Measurements from ENCODE around the gene LENEP.

Gene LENEP

DNA sequence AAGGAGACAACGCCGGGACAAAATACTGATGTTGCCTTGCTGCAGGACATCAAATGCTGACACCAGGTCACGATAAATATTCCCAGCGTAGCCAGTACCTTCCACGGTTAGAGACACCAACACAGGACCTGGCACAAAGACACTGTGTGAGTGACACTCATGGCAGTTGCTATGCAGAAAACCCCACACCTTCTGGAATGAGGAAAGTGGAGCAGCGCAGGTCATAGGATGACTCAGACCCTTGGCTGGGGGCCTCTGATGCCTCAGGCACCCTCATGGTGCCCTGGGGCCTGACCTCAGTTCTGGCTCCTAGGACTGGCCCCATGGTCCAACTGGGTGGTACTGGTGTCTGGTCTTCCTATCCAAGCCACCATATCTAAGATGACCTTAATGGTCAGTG is 33.2 kb downstream of the LENEP start:
- no peak for DNase-seq (ENCODE audit: low read depth in 2 of 2)

DNA sequence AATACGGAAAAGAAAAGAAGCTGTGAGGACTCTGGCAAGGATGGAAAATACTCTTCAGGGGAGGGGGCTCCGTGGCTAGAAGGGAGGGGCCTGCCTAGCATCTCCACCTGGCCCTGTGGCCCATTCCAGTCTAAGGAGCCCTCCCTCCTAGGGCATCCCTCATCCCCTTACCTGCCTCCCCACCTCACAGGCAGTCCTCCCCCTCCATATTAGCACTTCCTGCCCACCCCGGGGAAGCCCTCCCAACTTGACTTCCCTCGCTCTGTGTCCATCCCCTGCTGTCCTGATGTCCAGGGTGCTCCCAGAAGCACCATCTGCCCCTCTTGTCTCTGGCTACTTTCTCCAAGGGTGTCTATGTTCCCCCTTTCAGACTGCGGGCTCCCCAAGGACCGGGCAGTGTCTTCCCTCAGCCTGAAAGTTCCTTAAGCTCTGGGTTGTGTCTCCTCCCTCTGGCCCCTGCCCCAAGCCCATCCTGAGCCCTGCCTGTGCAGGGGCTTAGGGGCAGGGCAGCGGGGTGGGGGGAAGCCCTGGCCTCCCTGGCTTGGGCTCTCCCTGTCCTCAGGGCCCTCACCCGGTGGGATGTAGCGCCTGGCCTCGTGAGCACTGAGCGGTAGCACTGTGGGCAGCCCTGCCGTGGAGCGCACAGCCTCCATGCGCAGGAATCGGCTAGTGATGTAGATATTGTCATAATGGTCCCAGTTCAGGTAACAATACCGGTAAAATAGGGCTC is 36.3 kb downstream of the LENEP start:
- DNase-seq (ENCODE audit: low read depth in 2 of 2), result no peak

DNA sequence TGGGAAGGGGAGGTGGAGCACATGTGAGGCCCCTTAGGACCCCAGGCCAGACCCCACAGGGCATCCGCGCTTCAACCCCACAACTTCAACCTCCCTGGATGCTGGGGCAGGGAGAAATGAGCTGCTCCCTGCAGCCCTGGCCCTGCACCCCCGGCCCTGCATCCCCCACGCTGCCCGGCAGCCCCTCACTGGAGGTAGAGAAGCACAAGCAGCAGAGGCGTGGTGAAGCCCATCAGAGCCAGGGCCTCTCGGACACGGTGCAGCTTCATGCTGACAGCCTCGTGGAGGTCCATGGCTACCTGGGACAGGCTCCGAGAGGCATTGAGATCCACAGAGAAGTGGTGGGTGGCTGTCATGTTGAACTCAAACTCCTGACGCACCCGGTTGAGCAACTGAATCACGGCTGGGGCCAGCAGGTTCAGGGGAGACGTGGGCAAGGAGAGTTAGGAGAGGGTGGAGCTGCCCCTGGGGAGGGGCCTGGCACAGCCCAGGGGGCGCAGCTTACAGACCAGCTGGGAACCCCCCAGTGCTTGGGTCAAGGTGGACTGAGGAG is 36.9 kb downstream of the LENEP start:
- no peak for DNase-seq (ENCODE audit: low read depth in 2 of 2)

DNA sequence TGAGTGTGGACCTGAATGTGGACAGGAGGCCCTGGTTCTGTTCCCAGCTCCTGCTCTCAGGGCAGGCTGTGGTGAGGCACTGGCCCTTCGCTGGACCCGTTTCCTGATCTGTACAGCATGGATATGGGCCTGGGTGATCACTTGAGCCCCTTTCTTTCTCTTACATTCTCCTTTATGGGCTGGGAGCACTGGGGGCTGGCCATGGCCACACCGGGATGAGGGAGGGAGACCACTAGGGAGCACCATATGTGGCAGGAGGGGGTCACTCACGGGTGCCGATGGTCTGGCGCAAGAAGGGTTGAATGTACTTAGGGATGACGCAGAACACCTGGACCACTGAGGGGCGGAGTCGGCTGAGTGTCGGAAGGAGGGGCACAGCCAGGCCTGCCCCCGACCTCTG is 37.5 kb downstream of the LENEP start:
- DNase-seq (ENCODE audit: low read depth in 2 of 2), result no peak

DNA sequence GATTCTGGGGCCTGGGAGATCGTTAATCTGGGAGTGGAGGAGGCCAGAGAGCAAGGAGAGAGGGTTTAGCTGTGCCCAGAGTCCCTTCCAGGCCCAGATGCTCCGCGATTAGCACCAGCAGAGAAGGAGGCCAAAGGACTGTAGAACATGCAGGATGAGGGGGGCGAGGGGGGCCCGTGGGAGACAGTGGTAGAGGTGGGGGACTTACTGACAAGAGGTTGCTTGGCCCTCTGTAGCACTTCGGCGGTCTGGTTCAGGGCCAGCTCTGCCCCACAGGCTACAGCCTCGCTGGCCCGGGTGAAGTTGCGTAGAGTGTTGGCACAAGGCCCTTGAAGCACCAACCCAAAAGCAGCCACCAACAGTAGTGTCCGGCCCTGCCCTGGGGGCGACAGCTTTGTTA is 39.5 kb downstream of the LENEP start:
- no peak for DNase-seq (ENCODE audit: low read depth in 2 of 2)

DNA sequence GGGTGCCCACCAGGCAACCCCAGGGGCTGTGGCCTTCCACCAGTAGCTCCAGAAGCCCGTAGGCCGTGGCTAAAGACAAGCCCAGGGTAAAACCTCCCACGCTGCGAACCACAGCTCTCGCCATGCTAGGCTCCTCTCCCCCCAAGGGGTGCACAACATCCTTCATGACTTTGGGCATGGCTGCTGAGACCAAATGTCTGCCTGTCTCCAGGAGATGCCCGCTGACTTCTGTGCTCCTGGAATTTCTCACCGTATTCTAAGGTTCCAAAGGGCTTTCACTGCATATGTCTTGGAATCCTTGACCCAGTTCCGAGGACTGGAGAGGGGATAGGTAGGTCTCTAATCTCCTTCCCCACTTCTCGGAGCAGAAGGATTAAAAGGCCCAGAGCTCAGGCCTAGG is 40.1 kb downstream of the LENEP start, which contains the start of the genes DCST1 and DCST2:
Gene DCST1 (plus strand): TSS at position 301 of the 400 bp plus-strand sequence. CDS start 213 bp downstream, outside the sequence.
Gene DCST2 (minus strand): TSS at position 258 of the 400 bp plus-strand sequence. CDS start 80 bp downstream, at position 178.
- no peak for DNase-seq (ENCODE audit: low read depth in 2 of 2)

DNA sequence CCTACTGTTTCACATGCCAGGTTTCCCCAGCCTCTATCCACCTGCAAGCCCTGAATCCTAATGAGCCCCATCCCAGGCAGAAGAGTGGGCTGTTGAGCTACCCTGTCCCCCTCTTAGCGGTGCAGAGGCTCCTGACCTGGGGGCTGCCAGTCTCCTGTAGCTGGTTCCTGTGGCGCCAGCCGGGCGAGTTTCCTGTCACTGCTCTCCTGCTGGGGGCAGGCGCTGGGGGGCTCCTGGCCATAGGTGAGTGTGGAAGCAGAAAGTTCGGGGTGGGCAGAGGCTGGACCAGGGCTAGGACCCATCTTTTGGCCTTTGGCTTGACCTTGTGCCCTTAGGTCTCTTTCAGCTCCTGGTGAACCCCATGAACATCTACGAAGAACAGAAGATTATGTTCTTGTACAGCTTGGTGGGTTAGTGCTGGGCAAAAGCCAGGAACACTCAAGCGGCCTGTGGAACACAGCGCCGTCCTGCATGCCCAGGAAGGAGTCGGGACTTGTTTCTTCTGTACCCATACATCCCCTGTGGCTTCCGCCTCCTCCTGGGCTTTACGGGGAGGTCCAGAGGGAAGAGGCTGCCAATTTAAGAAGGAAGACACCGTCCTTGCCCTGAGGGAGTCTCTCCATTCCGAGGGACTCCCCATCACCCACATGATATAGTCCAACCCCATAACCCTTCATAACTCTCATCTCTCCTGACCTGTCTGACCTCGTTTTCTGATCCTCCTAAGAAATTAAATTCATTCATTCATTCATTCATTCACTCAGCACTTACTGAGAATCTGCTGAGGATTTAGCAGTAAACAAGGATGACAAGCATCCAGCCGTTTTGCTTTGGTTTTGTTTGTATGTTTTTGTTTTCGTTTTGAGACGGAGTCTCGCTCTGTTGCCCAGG is 41.2 kb downstream of the LENEP start:
- DNase-seq (ENCODE audit: low read depth in 2 of 2), result no peak

DNA sequence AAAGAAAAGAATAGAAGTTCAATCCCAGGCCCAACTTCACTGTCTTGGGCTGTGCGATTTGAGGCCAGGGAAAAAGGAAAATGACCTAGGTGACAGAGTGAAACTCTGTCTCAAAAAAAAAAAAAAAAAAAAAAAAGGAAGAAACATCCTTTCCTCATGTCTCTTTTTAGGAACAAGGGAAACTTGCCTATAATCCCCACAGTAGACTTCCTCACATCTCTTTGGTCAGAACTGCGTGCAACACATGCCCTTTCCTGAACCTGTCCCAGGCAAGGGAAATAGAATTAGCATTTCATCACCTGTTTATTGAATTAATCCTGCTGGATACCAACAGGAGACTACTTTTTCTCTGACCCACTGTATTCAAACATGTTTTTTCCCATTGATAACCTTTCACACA is 42.5 kb downstream of the LENEP start:
- DNase-seq (ENCODE audit: low read depth in 2 of 2), result no peak

DNA sequence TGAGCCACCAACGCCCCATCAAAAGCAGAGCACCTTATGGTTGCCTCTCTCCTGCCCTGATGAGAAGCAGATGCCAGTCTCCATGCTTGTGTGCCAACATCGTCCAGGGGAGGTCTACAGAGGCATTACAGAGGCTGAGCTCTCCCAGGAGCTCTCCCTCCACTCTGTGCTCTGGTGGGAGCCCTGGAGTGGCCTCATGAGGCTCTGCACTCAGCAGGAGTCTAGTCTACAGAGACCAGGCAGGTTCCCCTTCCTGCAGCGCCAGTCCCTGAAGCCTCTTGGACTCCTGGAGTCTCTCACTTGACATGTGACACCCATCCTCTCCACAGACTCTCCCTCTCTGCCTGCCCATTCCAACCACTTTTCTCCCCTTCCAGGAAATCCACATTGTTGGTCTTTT is 43.7 kb downstream of the LENEP start:
- DNase-seq (ENCODE audit: low read depth in 2 of 2), result no peak

DNA sequence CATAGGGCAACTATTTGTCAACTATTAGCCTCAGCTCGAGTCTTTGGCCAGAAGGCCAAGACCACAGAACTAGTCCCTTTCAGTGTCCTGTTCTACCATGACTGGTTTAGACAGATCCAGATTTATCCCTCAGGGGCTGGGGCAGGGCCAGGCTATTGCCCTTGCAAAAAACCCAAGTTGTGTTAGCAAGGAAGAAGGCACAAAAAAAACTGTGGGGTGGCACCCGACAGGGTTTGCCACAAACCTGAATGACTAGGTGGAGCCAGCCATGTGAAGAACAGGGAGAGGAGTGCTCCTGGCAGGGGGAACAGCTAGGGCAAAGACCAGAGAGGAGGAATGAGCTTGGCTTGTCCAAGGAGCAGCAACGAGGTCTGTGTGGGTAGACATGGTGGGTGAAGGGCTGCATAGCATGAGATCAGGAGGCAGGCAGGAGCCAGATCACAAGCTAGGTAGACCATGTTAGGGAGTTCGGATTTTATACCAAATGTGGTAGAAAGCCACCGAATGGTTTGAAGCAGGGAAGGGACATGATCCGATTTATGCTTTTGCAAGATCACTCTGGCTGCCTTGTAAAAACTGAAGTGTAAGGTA is 44.6 kb downstream of the LENEP start:
- no peak for DNase-seq (ENCODE audit: low read depth in 2 of 2)

DNA sequence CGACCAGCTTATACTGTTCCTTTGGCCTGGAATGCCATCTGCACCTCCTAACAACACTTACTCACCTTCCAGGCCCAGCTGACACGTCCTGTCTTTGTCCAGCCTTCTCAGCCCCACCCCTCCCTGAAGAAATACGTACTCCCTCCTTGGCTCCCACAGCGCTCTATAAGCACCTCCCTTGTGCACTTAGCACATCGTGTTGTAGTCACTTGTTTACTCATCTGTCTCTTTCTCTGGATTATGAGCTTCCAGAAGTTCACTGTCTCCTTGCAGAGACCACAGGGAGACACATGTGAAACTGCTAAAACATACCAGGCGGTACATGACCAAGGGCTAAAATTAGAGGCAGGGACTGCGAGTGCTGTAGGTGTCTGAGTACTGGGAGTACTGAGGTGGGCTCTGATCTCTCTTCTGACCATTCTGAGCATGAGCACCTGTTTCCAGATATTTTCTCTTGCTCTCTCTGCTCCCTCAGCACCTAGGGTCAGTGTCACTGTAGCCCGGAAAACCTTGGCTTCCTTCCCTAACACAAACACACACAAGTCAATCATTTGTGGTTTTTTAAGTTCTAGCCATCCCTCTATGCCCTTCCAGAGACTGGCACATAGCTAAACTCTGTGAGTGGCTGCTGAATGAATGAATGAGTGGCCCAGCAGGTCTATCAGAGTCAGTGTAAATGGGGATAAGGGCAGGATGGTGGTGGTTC is 45.4 kb downstream of the LENEP start:
- no peak for DNase-seq (ENCODE audit: low read depth in 2 of 2)

DNA sequence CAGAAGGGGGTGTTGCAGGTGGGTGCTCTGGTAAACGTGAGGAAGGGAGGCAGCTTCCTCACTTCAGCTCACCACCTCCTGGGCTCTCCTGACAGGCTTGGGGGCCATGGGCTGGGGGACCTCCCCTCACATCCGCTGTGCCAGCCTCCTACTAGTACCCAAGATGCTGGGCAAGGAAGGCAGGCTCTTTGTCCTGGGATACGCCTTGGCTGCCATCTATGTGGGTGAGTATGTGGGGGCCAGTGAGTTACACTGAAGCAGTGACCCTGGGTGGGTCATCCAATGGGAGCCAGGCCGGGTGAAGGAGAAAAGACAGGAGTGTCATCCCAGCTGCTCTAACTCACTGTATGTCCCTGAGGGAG is 45.9 kb downstream of the LENEP start:
- DNase-seq (ENCODE audit: low read depth in 2 of 2), result no peak

DNA sequence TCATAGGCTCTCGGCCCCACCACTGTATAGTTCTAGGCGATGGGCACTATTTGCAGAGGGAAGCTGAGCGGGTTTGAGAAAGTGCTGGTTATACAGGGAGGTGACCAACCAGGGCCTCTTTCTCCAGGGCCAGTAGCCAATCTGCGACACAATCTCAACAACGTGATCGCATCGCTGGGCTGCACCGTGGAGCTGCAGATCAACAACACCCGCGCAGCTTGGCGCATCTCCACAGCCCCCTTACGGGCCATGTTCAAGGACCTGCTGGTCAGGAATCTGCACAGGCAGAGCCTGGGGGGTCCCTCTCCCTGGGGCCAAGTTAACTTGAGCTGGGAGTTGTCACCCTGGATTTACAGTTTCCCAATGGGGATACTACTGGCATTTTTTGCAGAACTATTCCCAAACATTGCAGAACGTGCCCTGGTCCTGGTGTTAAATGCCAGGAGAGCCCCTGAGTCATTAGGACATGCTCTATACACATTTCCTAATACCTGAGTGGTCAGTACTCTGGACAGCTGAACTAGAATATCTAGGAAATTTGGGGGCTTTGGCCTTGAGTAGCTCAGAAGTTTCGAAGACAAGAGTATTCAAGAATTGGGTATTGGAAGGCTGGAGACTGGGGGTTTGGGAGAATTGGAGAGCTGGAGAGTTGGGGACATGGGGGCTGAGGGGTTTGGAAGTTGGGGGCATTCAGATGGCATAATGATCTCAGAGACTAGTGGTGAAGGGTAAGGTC is 47.1 kb downstream of the LENEP start:
- DNase-seq (ENCODE audit: low read depth in 2 of 2), result no peak

DNA sequence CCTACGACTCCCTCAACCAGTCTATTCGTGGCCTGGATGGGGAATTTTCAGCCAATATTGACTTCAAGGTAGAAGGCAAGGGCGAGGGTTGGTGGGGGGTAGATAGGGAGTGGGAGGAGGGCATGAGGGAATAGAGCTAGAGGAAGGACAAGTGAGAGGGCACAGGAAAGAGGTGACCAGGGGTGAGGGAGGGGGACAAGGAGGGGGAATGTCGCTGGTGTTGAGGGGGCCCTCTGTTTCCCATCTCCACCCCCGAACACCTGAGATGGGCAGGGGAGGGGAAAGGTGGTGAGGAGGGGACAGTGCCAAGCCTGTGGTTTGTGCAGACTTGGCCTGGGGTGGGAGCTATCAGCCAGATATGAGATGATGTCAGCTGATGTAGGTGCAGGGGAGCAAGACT is 49.4 kb downstream of the LENEP start:
- no peak for DNase-seq (ENCODE audit: low read depth in 2 of 2)

DNA sequence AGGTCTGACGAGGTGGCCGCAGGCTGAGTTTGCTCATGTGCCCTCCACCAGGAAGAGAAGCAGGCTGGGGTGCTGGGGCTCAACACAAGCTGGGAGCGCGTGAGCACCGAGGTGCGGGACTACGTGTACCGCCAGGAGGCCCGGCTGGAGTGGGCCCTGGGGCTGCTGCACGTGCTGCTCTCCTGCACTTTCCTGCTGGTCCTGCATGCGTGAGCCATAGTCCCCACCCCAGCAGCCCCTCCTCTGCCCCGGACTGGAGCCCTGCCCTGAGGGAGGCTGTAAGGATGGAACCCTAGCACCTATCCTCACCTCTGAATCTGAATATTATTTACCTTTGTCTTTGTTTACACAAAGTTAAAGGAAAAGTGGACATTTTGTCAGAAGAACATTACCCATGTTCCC is 49.9 kb downstream of the LENEP start:
- no peak for DNase-seq (ENCODE audit: low read depth in 2 of 2)

DNA sequence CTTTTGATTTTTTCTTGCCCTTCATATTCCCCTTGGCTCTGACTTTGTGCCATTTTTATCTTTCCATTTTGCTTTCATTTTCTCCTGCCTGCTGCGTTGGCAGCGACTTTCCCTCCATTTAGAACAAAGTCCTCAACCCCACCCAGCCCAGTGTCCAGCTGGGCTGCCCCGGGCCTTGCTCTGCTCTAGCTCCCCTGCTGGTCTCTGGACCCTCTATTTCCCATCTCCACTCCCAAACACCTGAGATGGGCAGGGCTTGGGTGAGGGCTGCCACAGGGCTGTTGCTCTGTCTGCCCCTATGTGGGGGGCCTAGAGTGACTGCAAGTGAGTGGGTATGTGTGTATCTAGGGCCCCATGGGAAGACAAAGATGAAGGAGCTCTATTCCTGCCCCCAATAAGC is 50.4 kb downstream of the LENEP start:
- DNase-seq (ENCODE audit: low read depth in 2 of 2), result no peak

Measured in stimulated activated CD4-positive, alpha-beta T cell treated with anti-CD3 and anti-CD28 coated beads, Interleukin-4, amount 100 ng/mL, for 48 hours (primary cell).